ENCODE data around the gene ALDH1A2.

The ALDH1A2 gene

DNA sequence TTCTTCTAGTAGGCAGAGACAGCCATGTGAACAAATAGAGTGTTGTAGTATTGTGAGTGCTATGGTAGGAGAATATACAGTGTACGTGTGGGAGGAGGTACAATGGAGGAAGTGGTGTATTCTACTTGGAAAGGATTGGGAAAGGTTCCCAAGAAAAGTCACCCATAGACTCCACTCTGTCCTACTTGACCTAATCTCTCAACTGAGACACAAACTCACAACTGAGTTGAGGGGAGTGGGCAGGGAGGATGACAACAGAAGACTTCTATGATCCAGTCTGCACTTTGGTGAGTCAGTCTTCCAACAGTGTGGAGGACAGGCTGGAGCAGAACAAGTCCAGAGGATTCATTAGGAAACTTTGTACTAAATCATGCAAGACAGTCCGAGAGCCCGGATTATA, 43.9 kb upstream of the ALDH1A2 start (continued):
- TF ChIP-seq, protein P1, sequence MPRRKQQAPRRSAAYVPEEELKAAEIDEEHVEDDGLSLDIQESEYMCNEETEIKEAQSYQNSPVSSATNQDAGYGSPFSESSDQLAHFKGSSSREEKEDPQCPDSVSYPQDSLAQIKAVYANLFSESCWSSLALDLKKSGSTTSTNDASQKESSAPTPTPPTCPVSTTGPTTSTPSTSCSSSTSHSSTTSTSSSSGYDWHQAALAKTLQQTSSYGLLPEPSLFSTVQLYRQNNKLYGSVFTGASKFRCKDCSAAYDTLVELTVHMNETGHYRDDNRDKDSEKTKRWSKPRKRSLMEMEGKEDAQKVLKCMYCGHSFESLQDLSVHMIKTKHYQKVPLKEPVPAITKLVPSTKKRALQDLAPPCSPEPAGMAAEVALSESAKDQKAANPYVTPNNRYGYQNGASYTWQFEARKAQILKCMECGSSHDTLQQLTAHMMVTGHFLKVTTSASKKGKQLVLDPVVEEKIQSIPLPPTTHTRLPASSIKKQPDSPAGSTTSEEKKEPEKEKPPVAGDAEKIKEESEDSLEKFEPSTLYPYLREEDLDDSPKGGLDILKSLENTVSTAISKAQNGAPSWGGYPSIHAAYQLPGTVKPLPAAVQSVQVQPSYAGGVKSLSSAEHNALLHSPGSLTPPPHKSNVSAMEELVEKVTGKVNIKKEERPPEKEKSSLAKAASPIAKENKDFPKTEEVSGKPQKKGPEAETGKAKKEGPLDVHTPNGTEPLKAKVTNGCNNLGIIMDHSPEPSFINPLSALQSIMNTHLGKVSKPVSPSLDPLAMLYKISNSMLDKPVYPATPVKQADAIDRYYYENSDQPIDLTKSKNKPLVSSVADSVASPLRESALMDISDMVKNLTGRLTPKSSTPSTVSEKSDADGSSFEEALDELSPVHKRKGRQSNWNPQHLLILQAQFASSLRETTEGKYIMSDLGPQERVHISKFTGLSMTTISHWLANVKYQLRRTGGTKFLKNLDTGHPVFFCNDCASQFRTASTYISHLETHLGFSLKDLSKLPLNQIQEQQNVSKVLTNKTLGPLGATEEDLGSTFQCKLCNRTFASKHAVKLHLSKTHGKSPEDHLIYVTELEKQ (tag by site-specific recombination; IDR thresholded peaks at IDR 0.05; ENCODE audit: borderline replicate concordance), result no peak
- TF ChIP-seq YY1 (tag by site-specific recombination; IDR thresholded peaks at IDR 0.05) (no peak), ZNF335 (tag by site-specific recombination; conservative IDR thresholded peaks at IDR 0.05) (no peak)

DNA sequence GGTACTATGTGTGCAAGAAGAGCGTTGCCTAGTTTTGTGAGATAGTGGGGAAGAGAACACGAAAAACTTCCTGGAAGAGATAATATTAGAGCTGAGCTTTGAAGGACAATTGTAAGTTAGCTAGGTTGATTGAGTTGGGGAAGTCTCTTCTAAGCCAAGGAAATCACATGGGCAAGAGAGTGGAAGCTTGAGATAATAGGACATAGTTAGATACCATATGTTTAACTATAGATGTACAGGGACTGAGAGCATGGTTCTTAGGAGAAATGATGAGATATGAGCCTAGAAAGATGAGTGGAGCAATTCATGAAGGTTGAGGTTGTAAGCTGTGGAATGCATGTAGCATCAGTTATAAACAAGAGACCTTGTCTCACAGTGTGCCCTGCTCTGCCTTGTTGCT, 42.6 kb upstream of the ALDH1A2 start:
- TF ChIP-seq ZNF274 (IDR thresholded peaks at IDR 0.05; ENCODE audit: low read length) (no peak), ZNF274 (tag by site-specific recombination; IDR thresholded peaks at IDR 0.05; ENCODE audit: borderline replicate concordance) (no peak), ZNF670 (tag by site-specific recombination; IDR thresholded peaks at IDR 0.05; ENCODE audit: low read depth) (no peak), ZSCAN16 (tag by site-specific recombination; IDR thresholded peaks at IDR 0.05) (no peak), ZNF530 (tag by site-specific recombination; IDR thresholded peaks at IDR 0.05; ENCODE audit: low read depth) (no peak), ZNF354C (tag by site-specific recombination; IDR thresholded peaks at IDR 0.05; ENCODE audit: borderline replicate concordance, low read depth) (no peak), REPIN1 (tag by site-specific recombination; IDR thresholded peaks at IDR 0.05; ENCODE audit: low read depth) (no peak), ZNF169 (tag by site-specific recombination; IDR thresholded peaks at IDR 0.05) (no peak)
- TF ChIP-seq, protein P2, sequence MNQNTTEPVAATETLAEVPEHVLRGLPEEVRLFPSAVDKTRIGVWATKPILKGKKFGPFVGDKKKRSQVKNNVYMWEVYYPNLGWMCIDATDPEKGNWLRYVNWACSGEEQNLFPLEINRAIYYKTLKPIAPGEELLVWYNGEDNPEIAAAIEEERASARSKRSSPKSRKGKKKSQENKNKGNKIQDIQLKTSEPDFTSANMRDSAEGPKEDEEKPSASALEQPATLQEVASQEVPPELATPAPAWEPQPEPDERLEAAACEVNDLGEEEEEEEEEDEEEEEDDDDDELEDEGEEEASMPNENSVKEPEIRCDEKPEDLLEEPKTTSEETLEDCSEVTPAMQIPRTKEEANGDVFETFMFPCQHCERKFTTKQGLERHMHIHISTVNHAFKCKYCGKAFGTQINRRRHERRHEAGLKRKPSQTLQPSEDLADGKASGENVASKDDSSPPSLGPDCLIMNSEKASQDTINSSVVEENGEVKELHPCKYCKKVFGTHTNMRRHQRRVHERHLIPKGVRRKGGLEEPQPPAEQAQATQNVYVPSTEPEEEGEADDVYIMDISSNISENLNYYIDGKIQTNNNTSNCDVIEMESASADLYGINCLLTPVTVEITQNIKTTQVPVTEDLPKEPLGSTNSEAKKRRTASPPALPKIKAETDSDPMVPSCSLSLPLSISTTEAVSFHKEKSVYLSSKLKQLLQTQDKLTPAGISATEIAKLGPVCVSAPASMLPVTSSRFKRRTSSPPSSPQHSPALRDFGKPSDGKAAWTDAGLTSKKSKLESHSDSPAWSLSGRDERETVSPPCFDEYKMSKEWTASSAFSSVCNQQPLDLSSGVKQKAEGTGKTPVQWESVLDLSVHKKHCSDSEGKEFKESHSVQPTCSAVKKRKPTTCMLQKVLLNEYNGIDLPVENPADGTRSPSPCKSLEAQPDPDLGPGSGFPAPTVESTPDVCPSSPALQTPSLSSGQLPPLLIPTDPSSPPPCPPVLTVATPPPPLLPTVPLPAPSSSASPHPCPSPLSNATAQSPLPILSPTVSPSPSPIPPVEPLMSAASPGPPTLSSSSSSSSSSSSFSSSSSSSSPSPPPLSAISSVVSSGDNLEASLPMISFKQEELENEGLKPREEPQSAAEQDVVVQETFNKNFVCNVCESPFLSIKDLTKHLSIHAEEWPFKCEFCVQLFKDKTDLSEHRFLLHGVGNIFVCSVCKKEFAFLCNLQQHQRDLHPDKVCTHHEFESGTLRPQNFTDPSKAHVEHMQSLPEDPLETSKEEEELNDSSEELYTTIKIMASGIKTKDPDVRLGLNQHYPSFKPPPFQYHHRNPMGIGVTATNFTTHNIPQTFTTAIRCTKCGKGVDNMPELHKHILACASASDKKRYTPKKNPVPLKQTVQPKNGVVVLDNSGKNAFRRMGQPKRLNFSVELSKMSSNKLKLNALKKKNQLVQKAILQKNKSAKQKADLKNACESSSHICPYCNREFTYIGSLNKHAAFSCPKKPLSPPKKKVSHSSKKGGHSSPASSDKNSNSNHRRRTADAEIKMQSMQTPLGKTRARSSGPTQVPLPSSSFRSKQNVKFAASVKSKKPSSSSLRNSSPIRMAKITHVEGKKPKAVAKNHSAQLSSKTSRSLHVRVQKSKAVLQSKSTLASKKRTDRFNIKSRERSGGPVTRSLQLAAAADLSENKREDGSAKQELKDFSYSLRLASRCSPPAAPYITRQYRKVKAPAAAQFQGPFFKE (tag by site-specific recombination; IDR thresholded peaks at IDR 0.05; ENCODE audit: borderline replicate concordance), result no peak
- TF ChIP-seq, protein P3, sequence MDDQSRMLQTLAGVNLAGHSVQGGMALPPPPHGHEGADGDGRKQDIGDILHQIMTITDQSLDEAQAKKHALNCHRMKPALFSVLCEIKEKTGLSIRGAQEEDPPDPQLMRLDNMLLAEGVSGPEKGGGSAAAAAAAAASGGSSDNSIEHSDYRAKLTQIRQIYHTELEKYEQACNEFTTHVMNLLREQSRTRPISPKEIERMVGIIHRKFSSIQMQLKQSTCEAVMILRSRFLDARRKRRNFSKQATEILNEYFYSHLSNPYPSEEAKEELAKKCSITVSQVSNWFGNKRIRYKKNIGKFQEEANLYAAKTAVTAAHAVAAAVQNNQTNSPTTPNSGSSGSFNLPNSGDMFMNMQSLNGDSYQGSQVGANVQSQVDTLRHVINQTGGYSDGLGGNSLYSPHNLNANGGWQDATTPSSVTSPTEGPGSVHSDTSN (CRISPR knock-in tag; IDR thresholded peaks at IDR 0.05), result no peak
- TF ChIP-seq, protein P4, sequence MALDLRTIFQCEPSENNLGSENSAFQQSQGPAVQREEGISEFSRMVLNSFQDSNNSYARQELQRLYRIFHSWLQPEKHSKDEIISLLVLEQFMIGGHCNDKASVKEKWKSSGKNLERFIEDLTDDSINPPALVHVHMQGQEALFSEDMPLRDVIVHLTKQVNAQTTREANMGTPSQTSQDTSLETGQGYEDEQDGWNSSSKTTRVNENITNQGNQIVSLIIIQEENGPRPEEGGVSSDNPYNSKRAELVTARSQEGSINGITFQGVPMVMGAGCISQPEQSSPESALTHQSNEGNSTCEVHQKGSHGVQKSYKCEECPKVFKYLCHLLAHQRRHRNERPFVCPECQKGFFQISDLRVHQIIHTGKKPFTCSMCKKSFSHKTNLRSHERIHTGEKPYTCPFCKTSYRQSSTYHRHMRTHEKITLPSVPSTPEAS (tag by site-specific recombination; IDR thresholded peaks at IDR 0.05), result no peak
- TF ChIP-seq, protein P5, sequence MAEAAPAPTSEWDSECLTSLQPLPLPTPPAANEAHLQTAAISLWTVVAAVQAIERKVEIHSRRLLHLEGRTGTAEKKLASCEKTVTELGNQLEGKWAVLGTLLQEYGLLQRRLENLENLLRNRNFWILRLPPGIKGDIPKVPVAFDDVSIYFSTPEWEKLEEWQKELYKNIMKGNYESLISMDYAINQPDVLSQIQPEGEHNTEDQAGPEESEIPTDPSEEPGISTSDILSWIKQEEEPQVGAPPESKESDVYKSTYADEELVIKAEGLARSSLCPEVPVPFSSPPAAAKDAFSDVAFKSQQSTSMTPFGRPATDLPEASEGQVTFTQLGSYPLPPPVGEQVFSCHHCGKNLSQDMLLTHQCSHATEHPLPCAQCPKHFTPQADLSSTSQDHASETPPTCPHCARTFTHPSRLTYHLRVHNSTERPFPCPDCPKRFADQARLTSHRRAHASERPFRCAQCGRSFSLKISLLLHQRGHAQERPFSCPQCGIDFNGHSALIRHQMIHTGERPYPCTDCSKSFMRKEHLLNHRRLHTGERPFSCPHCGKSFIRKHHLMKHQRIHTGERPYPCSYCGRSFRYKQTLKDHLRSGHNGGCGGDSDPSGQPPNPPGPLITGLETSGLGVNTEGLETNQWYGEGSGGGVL (tag by site-specific recombination; IDR thresholded peaks at IDR 0.05), result no peak
- Histone ChIP-seq H3K9me3 (ENCODE audit: control insufficient read depth, insufficient read depth, low read depth, low read length) (no peaks in the 10 kb centered on the region), H3K36me3 (ENCODE audit: control insufficient read depth in 2 of 2, insufficient read depth in 1 of 2, low read length in 2 of 2) (no peaks in the 10 kb centered on the region), H3K27ac (ENCODE audit: extremely low read depth, low read depth, low read length) (no peak overlapping the region), H3K4me1 (ENCODE audit: control insufficient read depth, insufficient read depth, low read length) (no peaks in the 10 kb centered on the region), H3K4me3 (ENCODE audit: low read depth, low read length) (no peak overlapping the region)
- CTCF ChIA-PET, result no interaction called here
- POLR2A ChIA-PET, result no interaction called here
